Neural progenitor cell (in vitro differentiated cells): ENCODE measurements around the gene YTHDF1.

Experiments used
- CTCF ChIP-seq: fragments of 200-600 bp; sonication (generic); IDR thresholded peaks from 2 replicates; pipeline ENCODE4 v1.5.1; 2017; ENCODE audit warnings: antibody characterized with exemption, mild to moderate bottlenecking
- EZH2 ChIP-seq: fragments of 200-600 bp; sonication (generic); IDR thresholded peaks from 2 replicates; pipeline ENCODE4 v1.6.1; 2017; ENCODE audit warnings: antibody characterized with exemption, mild to moderate bottlenecking, moderate library complexity
- EZH2phosphoT487 ChIP-seq: fragments of 200-600 bp; sonication (generic); IDR thresholded peaks from 2 replicates; pipeline ENCODE4 v1.6.1; 2017; ENCODE audit warnings: antibody characterized with exemption

GRCh38 chr20:63259734-63260460 is 44.0 kb upstream of the YTHDF1 start:
- TF ChIP-seq EZH2phosphoT487 (no peak), CTCF (no peak), EZH2 (no peak)
